Activated T-cell treated with anti-CD3 and anti-CD28 coated beads, Interleukin-2, amount 50 U/mL, for 24 hours (primary cell): ENCODE results near the gene RPLP2.
A peak's percentile ranks its signal among the peaks of the same experiment; 100 is the strongest.

Experiments
- DNase-seq: peaks from one replicate; pipeline ENCODE4 v3.0.0-alpha.2; 2020
- H3K27ac Mint-ChIP-seq: 2 replicates; pipeline ENCODE4 v1.8.0; 2020; ENCODE audit warnings: mild to moderate bottlenecking, mixed read lengths
- H3K27me3 Mint-ChIP-seq: 2 replicates; pipeline ENCODE4 v1.8.0; 2020; ENCODE audit warnings: mixed read lengths
- H3K36me3 Mint-ChIP-seq: 2 replicates; pipeline ENCODE4 v1.8.0; 2020; ENCODE audit warnings: low read depth, mixed read lengths
- H3K4me1 Mint-ChIP-seq: 2 replicates; pipeline ENCODE4 v1.8.0; 2020; ENCODE audit warnings: low read depth, mixed read lengths
- H3K4me3 Mint-ChIP-seq: 2 replicates; pipeline ENCODE4 v1.8.0; 2020; ENCODE audit warnings: mild to moderate bottlenecking, moderate library complexity, mixed read lengths
- H3K9me3 Mint-ChIP-seq: 2 replicates; pipeline ENCODE4 v1.8.0; 2020; ENCODE audit warnings: mixed read lengths

RPLP2 gene

GRCh38 chr11:769887-770641 is 39.7 kb upstream of the RPLP2 start:
- peak overlapping the region; percentile 6 for H3K27ac Mint-ChIP-seq
- H3K4me3 Mint-ChIP-seq, result no peak overlapping the region
- peaks cover 84% of the 10 kb centered on the region for H3K36me3 Mint-ChIP-seq
- H3K4me1 Mint-ChIP-seq, result peaks cover 22% of the 10 kb centered on the region
- H3K9me3 Mint-ChIP-seq, result no peaks in the 10 kb centered on the region
- no peak for DNase-seq
- H3K27me3 Mint-ChIP-seq, result no peaks in the 10 kb centered on the region

- no peaks in the 10 kb centered on the region for H3K27me3 Mint-ChIP-seq
Observed at GRCh38 chr11:770642-771616, 38.8 kb upstream of the RPLP2 start.

DNA sequence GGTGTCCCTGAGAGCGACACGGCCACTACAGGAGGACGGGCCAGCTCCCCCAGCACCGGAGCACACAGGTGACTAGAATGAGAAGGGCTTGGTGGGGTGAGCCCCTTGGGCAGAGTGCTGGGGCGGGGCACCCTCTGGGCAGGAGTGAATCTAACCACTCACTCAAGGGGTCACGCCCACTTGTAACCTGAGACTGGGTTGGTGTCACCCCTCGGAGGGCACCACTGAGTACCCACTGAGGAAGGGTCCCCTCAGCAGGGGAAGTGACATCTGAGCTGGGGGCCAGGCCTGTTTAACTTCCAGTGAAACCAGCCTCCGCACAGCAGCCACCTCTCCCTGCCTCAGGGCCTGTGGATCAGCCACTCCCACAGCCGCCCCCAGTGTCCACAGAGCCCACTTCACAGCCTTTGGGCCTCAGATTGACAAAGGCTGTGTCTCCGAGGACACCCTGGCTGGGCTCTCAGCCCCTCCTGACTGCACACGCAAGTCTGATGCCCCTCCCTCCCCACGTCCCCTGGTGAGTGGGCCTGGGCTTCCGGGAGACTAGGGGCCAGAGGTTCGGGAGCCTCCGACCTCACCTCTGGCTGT is 38.1 kb upstream of the RPLP2 start:
- Mint-ChIP-seq H3K4me1 (peaks cover 30% of the 10 kb centered on the region), H3K9me3 (no peaks in the 10 kb centered on the region), H3K36me3 (peaks cover 78% of the 10 kb centered on the region), H3K4me3 (no peak overlapping the region), H3K27ac (no peak overlapping the region), H3K27me3 (no peaks in the 10 kb centered on the region)
- no peak for DNase-seq

More at GRCh38 chr11:770642-771616, 38.8 kb upstream of the RPLP2 start:
- no peak overlapping the region for H3K4me3 Mint-ChIP-seq
- peaks cover 30% of the 10 kb centered on the region for H3K4me1 Mint-ChIP-seq
- no peak for DNase-seq
- peaks cover 81% of the 10 kb centered on the region for H3K36me3 Mint-ChIP-seq
- H3K27ac Mint-ChIP-seq, result no peak overlapping the region
- no peaks in the 10 kb centered on the region for H3K9me3 Mint-ChIP-seq

DNA sequence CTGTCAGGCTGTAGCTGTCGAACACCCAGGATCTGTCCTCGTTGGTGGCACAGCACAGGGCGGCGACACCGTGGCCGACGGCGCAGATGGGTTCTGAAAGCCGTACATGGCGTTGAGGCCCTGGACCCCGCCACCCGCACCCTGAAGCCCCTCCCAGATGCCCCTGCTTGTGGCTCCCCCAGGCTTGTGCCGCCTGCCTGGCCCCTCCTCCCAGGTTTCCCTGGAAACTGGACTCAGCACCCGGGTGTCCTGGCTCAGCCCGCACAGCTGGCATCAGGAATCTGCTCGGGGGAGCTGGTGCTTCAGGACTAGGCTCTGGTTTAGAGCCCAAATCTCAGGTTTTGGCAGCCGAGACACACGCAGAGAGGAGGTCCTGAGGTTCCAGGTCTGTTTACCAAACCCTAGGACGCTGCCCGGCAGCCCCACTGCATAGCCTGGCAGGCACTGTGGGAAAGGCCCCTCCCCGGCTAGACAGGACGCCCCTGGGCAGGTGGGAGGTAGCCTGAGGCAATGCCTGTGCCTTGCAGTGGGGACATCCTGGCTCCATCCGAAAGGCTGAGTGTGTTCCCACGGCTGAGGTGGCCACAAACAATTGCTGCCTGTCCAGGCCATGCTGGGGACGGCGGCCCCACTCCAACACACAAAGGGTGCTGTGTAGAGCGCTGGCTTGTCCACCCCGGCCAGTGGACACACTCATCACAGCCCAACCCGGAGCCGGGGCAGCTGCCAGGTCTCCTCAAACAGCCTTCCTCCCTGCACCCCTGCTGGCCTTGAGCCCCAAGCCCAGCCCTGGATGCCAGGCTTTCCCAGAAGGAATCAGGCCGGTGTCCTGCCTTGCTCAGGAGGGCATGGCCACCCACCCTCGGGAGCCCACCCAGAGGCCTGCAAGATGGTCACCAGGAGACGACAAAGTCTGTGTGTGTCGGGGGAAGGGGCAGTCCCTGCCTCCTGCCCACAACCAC is 37.1 kb upstream of the RPLP2 start:
- H3K4me3 Mint-ChIP-seq, result no peak overlapping the region
- peaks cover 21% of the 10 kb centered on the region for H3K4me1 Mint-ChIP-seq

DNA sequence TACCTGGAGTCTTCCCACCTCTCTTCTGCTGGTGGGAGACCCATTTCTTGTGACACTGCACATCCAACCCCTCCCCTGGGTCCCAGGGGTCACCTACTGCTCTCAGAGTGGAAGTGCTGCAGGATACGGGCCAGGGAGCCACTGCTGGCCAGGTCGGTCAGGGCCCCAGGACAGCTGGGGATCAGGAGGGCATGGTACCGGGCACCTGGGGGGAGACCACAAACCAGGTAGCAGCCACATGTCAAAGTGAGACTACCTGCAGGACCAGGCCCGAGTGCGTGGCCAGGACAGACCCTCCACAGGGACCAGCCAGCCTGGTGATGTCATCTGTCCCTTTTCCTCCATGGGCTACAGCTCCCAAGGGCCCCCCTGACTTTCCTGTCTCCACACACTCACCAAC is 36.3 kb upstream of the RPLP2 start:
- Mint-ChIP-seq H3K27ac (no peak overlapping the region), H3K4me1 (peaks cover 21% of the 10 kb centered on the region), H3K36me3 (peaks cover 64% of the 10 kb centered on the region), H3K4me3 (no peak overlapping the region), H3K27me3 (no peaks in the 10 kb centered on the region), H3K9me3 (no peaks in the 10 kb centered on the region)
- DNase-seq, result no peak

More for the DNA sequence above, 37.1 kb upstream of the RPLP2 start:
- Mint-ChIP-seq H3K27ac (no peak overlapping the region), H3K27me3 (no peaks in the 10 kb centered on the region), H3K9me3 (no peaks in the 10 kb centered on the region), H3K36me3 (peaks cover 68% of the 10 kb centered on the region)
- DNase-seq, result no peak

DNA sequence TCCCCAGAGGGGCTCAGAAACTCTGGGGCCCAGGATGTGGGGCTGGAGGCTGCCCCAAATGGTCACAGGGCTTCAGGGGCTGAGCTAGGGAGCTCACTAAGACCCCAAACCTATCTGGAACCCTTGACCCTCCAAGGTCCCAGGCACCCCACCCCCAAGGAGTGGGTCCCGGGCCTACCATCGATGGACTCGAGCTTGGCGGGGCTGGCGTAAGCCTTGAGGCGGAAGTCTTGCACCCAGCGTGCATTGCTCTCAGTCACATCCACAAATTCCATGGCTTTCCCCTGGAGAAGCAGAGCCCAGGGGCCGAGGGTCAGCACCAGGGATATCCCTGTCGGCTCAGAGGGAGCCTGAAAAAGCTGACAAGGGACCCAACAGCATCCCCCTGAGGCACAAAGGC is 35.9 kb upstream of the RPLP2 start:
- Mint-ChIP-seq H3K4me3 (no peak overlapping the region), H3K27me3 (no peaks in the 10 kb centered on the region), H3K4me1 (peaks cover 21% of the 10 kb centered on the region), H3K27ac (no peak overlapping the region), H3K36me3 (peaks cover 68% of the 10 kb centered on the region), H3K9me3 (no peaks in the 10 kb centered on the region)
- no peak for DNase-seq

- DNase-seq, result no peak
- no peaks in the 10 kb centered on the region for H3K9me3 Mint-ChIP-seq
- H3K27ac Mint-ChIP-seq, result peak overlapping the region; percentile 71
- no peaks in the 10 kb centered on the region for H3K27me3 Mint-ChIP-seq
- H3K4me3 Mint-ChIP-seq, result peak overlapping the region; percentile 91
- peaks cover 28% of the 10 kb centered on the region for H3K4me1 Mint-ChIP-seq
- peaks cover 67% of the 10 kb centered on the region for H3K36me3 Mint-ChIP-seq
Observed at GRCh38 chr11:774873-775592, 34.7 kb upstream of the RPLP2 start.

DNA sequence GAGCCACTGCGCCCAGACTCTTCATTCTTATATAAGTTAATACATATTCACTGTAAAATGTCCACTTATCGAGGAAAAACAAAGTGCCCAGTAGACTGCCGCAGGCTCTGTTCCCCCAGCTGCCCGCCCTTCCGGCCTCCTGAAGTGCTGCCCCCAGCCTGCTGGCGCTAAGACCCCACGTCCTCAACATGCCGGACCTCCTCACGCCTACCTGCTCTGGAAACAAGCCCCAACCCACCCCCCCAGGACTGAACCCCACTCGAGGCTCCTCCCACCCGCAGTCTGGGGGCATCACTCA is 33.6 kb upstream of the RPLP2 start:
- H3K4me3 Mint-ChIP-seq, result peak overlapping the region; percentile 91
- DNase-seq, result no peak
- no peaks in the 10 kb centered on the region for H3K27me3 Mint-ChIP-seq
- no peaks in the 10 kb centered on the region for H3K9me3 Mint-ChIP-seq
- peaks cover 34% of the 10 kb centered on the region for H3K4me1 Mint-ChIP-seq
- H3K36me3 Mint-ChIP-seq, result peaks cover 63% of the 10 kb centered on the region
- H3K27ac Mint-ChIP-seq, result peak overlapping the region; percentile 91

DNA sequence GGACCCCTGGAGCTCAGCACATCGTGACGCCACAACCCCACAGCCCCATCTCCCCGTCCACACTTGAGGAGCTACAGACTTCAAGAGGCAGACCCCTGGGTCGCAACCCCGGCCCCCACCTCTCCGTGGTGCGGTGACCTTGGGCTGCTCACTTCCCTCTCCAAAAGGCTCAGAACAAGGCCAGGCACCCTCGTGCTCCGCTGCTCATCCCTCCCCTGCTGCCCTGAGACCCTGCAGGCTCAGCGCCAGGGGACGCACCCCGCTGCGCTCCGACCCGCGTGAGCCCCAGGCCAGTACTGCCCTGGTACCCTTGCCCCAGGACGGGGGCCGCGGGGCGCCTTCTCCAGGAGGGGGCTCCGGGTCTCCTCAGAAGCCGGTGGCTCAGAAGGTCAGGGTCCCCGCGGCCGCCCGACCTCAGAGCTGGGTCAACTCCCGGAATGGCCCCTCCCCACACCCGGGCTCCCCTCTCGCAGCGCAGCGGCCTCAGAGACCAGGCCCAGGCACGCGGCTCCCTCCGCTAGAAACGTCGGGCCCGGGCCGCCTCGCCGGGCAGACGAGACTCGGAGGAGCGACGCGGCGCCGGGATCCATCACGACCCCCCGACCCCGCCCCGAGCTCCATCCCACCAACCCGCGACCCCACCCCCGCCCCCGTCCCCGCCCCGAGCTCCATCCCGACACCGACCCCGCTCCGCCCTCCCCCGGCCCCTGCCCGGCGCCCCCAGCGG is 33.0 kb upstream of the RPLP2 start:
- peak overlapping the region; percentile 91 for H3K4me3 Mint-ChIP-seq
- no peaks in the 10 kb centered on the region for H3K27me3 Mint-ChIP-seq
- peak overlapping the region; percentile 91 for H3K27ac Mint-ChIP-seq
- H3K4me1 Mint-ChIP-seq, result peaks cover 34% of the 10 kb centered on the region
- no peak for DNase-seq
- no peaks in the 10 kb centered on the region for H3K9me3 Mint-ChIP-seq
- peaks cover 61% of the 10 kb centered on the region for H3K36me3 Mint-ChIP-seq

DNA sequence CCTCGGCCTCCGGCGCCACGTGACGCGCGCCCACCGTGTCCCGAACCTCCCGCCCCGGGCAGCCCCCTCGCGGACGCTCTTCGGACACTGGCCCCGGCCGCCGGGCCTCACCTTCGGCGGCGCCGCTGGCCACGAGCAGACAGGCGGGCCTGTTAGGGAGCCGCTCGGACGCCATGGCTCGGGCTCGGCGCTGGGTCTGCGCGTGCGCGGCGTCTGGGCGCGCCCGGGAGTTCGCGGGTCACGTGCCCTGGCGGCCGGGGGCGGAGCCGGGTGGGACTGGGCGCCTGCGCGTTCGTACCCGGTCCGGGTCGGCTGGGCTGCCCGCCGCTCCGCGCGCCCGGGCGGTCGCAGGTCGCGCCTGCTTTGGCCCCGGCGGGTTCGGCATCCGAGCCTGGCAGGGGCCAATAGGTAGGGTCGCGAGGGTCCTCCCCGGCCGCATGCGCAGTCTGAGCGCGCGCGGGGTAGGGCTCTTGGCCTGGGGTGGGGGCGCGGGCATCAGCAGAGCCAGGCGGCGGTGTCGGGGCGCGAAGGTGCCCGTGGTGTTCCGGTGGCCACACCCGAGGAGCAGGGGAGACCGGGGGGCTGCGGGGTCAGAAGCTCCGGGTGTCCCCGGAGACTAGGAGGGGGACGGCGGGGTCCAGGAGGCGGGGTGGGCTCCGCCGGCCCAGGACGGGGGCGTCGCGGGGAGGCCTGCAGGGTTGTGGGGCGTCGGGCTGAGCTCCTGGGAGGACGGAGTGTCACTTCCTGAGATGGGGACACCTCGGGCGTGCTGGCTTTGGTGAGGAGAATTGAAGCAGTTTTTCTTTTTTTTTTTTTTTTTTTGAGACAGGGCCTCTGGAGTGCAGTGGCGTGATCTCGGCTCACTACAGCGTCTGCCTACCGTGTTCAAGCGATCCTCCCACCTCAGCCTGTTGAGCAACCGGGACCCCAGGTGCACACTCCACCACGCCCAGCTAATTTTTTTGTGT is 32.2 kb upstream of the RPLP2 start, which contains the start of gene GATD1:
Gene GATD1 (minus strand): TSS at position 200 of the 968 bp plus-strand sequence. CDS start 25 bp downstream, at position 175.
- peak; percentile 98 for DNase-seq
- peaks cover 60% of the 10 kb centered on the region for H3K36me3 Mint-ChIP-seq
- H3K9me3 Mint-ChIP-seq, result no peaks in the 10 kb centered on the region
- peak within 1 kb of the TSS; percentile 91 for H3K27ac Mint-ChIP-seq
- no peaks in the 10 kb centered on the region for H3K27me3 Mint-ChIP-seq
- H3K4me3 Mint-ChIP-seq, result peak within 1 kb of the TSS; percentile 91
- H3K4me1 Mint-ChIP-seq, result peaks cover 34% of the 10 kb centered on the region

- Mint-ChIP-seq H3K27me3 (no peaks in the 10 kb centered on the region), H3K9me3 (no peaks in the 10 kb centered on the region), H3K4me1 (peaks cover 34% of the 10 kb centered on the region), H3K27ac (peak overlapping the region; percentile 33), H3K36me3 (peaks cover 50% of the 10 kb centered on the region), H3K4me3 (peak overlapping the region; percentile 83)
- no peak for DNase-seq
Observed at GRCh38 chr11:778976-779954, 30.5 kb upstream of the RPLP2 start.
